BLaER1 (cell line): ENCODE results near the gene ARMCX2.

Experiments
- H3K27ac ChIP-seq: shearing (Covaris generic); formaldehyde crosslinking; 2 replicates; pipeline ENCODE4 v1.8.1; 2022
- H3K27me3 ChIP-seq: shearing (Covaris generic); formaldehyde crosslinking; 2 replicates; pipeline ENCODE4 v1.8.1; 2022
- H3K36me3 ChIP-seq: shearing (Covaris generic); formaldehyde crosslinking; 2 replicates; pipeline ENCODE4 v1.8.1; 2022
- H3K4me1 ChIP-seq: shearing (Covaris generic); formaldehyde crosslinking; 2 replicates; pipeline ENCODE4 v1.8.1; 2022
- H3K4me2 ChIP-seq: shearing (Covaris generic); formaldehyde crosslinking; 2 replicates; pipeline ENCODE4 v1.8.1; 2022
- H3K4me3 ChIP-seq: shearing (Covaris generic); formaldehyde crosslinking; 2 replicates; pipeline ENCODE4 v1.8.1; 2022
- H3K9ac ChIP-seq: shearing (Covaris generic); formaldehyde crosslinking; 2 replicates; pipeline ENCODE4 v1.8.1; 2022
- H3K9me3 ChIP-seq: shearing (Covaris generic); formaldehyde crosslinking; 2 replicates; pipeline ENCODE4 v1.8.1; 2022
- H4K20me1 ChIP-seq: shearing (Covaris generic); formaldehyde crosslinking; 2 replicates; pipeline ENCODE4 v1.8.1; 2022
- Cebpa-rat ChIP-seq: shearing (Covaris generic); IDR thresholded peaks from 2 replicates; pipeline ENCODE4 v1.8.1; 2022

Gene ARMCX2

DNA sequence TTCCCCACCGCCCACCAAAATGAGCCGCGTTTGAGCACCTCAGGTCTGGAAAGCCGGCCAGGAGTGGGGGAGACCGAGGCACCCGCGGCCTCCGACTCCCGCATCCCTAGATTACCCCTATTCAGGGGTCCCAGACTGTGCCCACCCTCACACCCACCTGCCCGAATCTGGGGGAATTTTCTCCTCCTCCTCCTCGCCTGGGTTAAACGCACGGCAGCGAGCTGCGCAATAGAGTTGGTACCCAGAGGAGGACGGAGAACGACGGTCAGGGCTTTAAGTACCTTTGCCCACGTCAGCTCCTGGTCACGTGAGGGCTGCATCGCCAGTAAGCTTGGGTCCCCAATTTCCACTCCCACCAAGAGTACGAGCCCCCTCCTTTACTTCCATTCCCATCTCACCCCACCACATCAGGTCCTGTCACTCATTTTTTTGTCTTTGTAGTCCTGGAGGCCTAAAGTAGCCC, at the start of gene ARMCX2:
ARMCX2 (minus strand) TSS at position 250 of the 463 bp plus-strand sequence. CDS start 2,262 bp downstream, outside the sequence.
- H3K4me3 ChIP-seq, result no peak within 1 kb of the TSS
- H4K20me1 ChIP-seq, result no peaks in the 10 kb centered on the region
- no peaks in the 10 kb centered on the region for H3K4me1 ChIP-seq
- no peaks in the 10 kb centered on the region for H3K36me3 ChIP-seq
- H3K4me2 ChIP-seq, result no peak within 1 kb of the TSS
- H3K27me3 ChIP-seq, result peaks cover 40% of the 10 kb centered on the region
- H3K9ac ChIP-seq, result no peak within 1 kb of the TSS
- peaks cover 27% of the 10 kb centered on the region for H3K9me3 ChIP-seq
- no peak within 1 kb of the TSS for H3K27ac ChIP-seq
- no peak for TF ChIP-seq Cebpa-rat

DNA sequence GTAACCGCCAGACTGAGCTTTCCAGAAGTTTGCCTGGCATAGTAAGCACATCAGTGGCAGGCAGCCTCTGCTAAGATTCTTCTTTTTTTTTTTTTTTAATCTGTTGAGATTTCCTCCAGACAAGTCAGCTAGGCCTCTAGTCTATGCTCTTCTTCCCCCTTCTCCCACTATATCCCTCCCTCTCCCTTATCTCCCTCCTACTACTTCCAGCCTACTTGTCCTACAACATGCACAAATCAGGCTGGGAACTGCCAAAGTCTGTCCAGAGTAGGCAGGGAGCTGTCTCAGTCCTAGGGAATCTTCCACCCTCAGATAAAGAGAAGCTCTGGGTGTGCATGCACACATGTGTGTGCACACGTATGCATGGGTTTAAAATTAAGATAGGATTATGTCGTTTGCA, 49.7 kb upstream of the ARMCX2 start:
- Histone ChIP-seq H3K9me3 (no peaks in the 10 kb centered on the region), H3K4me3 (no peak overlapping the region), H3K36me3 (no peaks in the 10 kb centered on the region), H4K20me1 (no peaks in the 10 kb centered on the region), H3K4me1 (no peaks in the 10 kb centered on the region), H3K9ac (no peak overlapping the region), H3K27me3 (no peaks in the 10 kb centered on the region), H3K4me2 (no peak overlapping the region), H3K27ac (no peak overlapping the region)
- no peak for TF ChIP-seq Cebpa-rat

DNA sequence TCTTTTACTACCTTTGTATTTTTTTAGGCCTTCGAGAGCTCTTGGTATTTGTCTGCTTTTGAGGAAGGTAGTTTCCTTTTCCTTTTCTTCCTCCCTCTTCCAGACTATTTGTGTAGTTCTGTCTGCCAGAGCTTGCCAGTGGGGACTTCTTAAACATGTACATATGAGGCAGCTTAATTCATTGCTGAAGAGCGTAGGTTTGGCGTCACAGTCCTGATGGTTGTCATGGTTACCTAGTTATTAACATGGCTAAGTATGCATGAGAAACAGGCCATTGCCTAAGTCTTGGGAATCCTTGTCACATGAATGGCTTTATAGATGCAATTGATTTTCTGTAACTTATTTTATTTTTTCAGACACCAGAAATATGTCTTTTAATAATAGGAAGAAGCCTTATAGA, 48.5 kb upstream of the ARMCX2 start:
- H3K4me1 ChIP-seq, result no peaks in the 10 kb centered on the region
- no peaks in the 10 kb centered on the region for H4K20me1 ChIP-seq
- no peaks in the 10 kb centered on the region for H3K36me3 ChIP-seq
- no peak overlapping the region for H3K4me3 ChIP-seq
- H3K9ac ChIP-seq, result no peak overlapping the region
- no peak overlapping the region for H3K27ac ChIP-seq
- H3K27me3 ChIP-seq, result no peaks in the 10 kb centered on the region
- TF ChIP-seq Cebpa-rat, result no peak
- no peak overlapping the region for H3K4me2 ChIP-seq
- H3K9me3 ChIP-seq, result no peaks in the 10 kb centered on the region

DNA sequence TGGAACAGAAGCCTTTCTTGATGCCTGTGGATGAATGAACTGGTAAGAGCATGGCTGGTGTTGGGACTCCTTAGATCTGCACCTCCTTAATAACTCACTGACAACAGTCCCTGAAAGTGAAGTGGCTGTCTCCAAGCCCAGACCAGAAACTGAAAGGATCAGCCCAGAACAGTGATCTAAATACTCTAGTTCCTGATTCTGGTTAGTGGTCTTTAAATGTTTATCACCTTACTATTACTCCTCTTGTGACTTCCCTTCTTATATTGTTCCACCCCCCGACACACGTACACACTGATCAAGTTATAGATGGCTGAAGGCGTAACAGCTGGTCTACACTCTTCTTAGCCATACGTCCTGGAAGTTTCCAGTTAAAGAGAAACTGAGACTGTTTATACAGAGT, 33.8 kb upstream of the ARMCX2 start:
- Histone ChIP-seq H3K4me1 (no peaks in the 10 kb centered on the region), H3K4me2 (no peak overlapping the region), H3K9me3 (no peaks in the 10 kb centered on the region), H3K27ac (no peak overlapping the region), H3K9ac (no peak overlapping the region), H3K36me3 (no peaks in the 10 kb centered on the region), H3K27me3 (no peaks in the 10 kb centered on the region), H3K4me3 (no peak overlapping the region), H4K20me1 (no peaks in the 10 kb centered on the region)
- no peak for TF ChIP-seq Cebpa-rat

DNA sequence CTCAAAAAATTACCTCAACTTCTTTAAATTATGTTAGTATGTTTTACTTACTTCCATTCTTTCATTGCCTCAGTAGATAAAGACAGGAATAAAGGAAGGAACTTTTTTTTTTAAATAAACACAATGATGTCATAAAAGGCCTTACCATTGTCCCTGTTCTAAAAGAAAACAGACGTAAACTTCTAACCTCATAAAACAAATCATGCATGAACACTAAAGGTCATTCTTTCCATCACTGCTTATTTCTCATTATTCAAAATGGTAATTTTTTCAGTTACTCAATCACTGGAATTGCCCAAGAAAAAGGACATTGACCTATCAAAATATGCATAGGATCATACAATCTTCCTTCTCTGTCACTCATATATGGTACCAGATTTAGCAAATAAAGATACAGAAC, 32.2 kb upstream of the ARMCX2 start:
- Histone ChIP-seq H3K27me3 (no peaks in the 10 kb centered on the region), H4K20me1 (no peaks in the 10 kb centered on the region), H3K9ac (no peak overlapping the region), H3K4me1 (no peaks in the 10 kb centered on the region), H3K4me2 (no peak overlapping the region), H3K4me3 (no peak overlapping the region), H3K36me3 (no peaks in the 10 kb centered on the region), H3K27ac (no peak overlapping the region), H3K9me3 (no peaks in the 10 kb centered on the region)
- TF ChIP-seq Cebpa-rat, result no peak

DNA sequence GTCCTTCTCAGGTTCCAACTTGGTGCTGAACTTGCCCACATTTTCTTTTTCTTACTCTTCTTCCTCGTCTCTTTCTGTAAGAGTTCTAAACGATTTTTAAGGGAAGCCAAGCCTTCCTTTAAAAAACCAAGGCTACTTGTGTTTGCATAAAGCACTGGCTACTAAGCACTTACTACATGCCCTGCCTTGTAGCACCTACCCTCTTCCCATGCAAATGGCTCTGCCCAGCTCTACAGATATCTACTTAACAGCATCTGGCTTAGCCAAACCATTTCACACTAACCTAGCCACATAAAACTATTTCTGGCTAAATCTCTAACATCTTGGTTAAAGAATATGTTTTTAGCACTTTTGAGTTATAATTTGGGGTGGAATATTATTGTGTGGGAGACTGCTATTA, 26.9 kb upstream of the ARMCX2 start:
- Histone ChIP-seq H3K4me3 (no peak overlapping the region), H3K4me2 (no peak overlapping the region), H3K4me1 (no peaks in the 10 kb centered on the region), H3K9ac (no peak overlapping the region), H3K27me3 (no peaks in the 10 kb centered on the region), H4K20me1 (no peaks in the 10 kb centered on the region), H3K27ac (no peak overlapping the region), H3K36me3 (no peaks in the 10 kb centered on the region), H3K9me3 (no peaks in the 10 kb centered on the region)
- TF ChIP-seq Cebpa-rat, result no peak

DNA sequence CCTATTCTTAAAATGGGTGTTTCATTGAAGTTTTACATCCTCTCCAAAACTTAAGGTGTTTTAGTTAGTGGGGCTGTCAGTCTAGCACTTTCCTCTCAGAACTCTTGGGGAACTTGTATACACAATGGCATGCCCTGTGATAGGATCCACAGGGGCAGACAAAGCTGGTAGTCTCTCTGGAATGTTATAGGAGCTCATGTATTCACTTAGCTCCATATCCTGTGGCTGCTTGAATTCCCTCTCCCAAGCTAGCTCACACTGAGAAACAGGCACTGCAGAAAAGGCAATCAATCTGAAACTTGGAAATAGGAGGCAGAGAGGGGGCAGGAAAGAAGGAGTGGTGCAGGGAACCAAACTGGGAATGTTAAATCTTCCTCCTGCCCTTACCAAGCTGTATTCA, 26.3 kb upstream of the ARMCX2 start:
- Histone ChIP-seq H3K4me3 (no peak overlapping the region), H3K9me3 (no peaks in the 10 kb centered on the region)

DNA sequence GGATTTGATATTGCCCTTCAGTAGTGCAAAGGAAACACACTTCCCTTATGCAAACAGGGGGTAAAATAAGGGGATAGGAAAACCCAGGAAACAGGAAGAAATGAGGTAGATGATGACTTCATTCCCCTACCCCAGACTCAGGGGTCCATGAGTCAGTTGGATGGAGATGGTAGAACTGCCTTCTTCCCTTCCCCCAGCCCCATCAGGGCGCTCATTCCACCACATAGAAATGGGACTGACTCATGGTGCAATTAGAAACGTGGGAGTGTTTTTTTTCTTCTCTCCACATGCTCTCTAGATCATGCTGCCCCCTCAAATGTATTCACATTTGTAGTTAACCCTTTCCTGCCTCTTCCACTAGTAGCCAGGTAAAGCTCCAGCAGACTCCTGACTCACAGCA, 23.1 kb upstream of the ARMCX2 start:
- Histone ChIP-seq H3K9ac (no peak overlapping the region), H3K9me3 (no peaks in the 10 kb centered on the region), H3K27ac (no peak overlapping the region), H3K36me3 (no peaks in the 10 kb centered on the region), H3K4me2 (no peak overlapping the region), H3K4me1 (no peaks in the 10 kb centered on the region), H3K4me3 (no peak overlapping the region), H3K27me3 (no peaks in the 10 kb centered on the region), H4K20me1 (no peaks in the 10 kb centered on the region)
- TF ChIP-seq Cebpa-rat, result no peak

More for the DNA sequence above, 26.3 kb upstream of the ARMCX2 start:
- TF ChIP-seq Cebpa-rat, result no peak
- Histone ChIP-seq H4K20me1 (no peaks in the 10 kb centered on the region), H3K9ac (no peak overlapping the region), H3K27me3 (no peaks in the 10 kb centered on the region), H3K4me1 (no peaks in the 10 kb centered on the region), H3K36me3 (no peaks in the 10 kb centered on the region), H3K4me2 (no peak overlapping the region), H3K27ac (no peak overlapping the region)

DNA sequence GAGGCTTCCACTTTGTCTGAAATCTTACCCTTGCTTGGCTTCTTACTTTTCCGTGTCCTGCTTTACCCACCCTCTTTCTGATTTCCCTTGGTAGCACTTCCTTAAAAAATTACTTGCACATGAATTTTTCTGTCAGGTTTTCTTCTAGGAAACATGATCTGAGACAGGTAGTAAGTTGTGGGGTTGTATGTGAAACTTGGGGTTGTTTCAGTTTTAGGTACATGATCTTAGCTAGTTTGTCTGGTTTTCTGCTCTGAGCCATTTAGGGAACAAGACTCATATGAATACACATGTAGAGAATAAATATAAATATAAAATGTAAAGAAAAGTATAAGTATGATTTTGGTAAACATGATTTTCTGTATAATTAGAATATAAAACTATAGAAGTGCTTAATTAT, 17.4 kb upstream of the ARMCX2 start:
- Histone ChIP-seq H3K4me2 (no peak overlapping the region), H3K4me3 (no peak overlapping the region), H4K20me1 (no peaks in the 10 kb centered on the region), H3K27ac (no peak overlapping the region), H3K4me1 (no peaks in the 10 kb centered on the region), H3K9ac (no peak overlapping the region), H3K27me3 (no peaks in the 10 kb centered on the region), H3K36me3 (no peaks in the 10 kb centered on the region), H3K9me3 (no peaks in the 10 kb centered on the region)
- no peak for TF ChIP-seq Cebpa-rat

DNA sequence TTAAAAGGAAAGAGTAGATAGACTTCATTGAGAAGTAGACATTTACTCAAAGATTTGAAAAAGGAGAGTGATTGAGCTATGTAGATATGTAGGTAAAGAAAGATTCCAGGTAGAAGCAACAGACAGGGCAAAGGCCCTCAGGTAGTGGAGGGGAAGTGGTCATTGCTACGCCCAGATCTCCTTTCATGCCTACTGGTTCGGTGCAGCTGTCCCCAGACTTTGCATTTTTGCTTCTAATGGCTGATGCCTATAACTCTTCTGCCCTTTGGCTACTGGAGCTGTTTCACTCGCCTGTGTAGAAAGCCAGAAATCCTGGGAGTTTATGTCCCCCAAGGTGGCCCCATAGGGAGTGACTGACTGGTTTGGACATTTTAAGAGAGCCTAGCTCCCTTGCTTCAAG, 16.9 kb upstream of the ARMCX2 start:
- Histone ChIP-seq H3K4me2 (no peak overlapping the region), H3K9me3 (no peaks in the 10 kb centered on the region), H3K4me1 (no peaks in the 10 kb centered on the region), H3K9ac (no peak overlapping the region), H3K27me3 (no peaks in the 10 kb centered on the region), H3K36me3 (no peaks in the 10 kb centered on the region), H3K27ac (no peak overlapping the region), H4K20me1 (no peaks in the 10 kb centered on the region), H3K4me3 (no peak overlapping the region)
- TF ChIP-seq Cebpa-rat, result no peak

DNA sequence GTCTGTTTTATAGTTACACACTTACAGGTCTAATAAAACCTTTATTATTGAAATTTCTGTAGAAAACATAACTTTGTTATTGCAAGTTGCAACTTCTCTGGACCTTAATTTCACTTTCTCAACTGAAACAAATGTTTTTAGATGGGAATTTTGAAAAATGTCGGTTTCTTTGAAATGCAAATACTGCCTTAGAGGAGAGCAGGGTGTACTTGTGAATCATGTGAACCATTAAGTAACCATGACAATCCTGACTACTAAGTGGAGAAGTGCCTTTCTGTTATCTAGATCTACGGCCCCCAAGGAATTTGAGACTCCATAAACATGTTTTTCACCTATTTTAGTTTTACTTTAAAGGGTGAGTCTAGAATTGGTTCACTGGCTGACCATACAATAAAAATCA, 8.5 kb upstream of the ARMCX2 start:
- H3K27me3 ChIP-seq, result no peaks in the 10 kb centered on the region
- H3K27ac ChIP-seq, result no peak overlapping the region
- no peaks in the 10 kb centered on the region for H3K9me3 ChIP-seq
- H3K4me1 ChIP-seq, result no peaks in the 10 kb centered on the region
- no peak overlapping the region for H3K9ac ChIP-seq
- no peaks in the 10 kb centered on the region for H3K36me3 ChIP-seq
- no peak overlapping the region for H3K4me3 ChIP-seq
- H3K4me2 ChIP-seq, result no peak overlapping the region
- no peak for TF ChIP-seq Cebpa-rat
- H4K20me1 ChIP-seq, result no peaks in the 10 kb centered on the region
